ENCODE data around the gene PRAMEF1.

- no peak for TF ChIP-seq POLR2A (IDR thresholded peaks at IDR 0.05)
- no peak for TF ChIP-seq CTCF (IDR thresholded peaks at IDR 0.05)
- TF ChIP-seq POLR2AphosphoS5 (IDR thresholded peaks at IDR 0.05): no peak
Measured at GRCh38 chr1:12748778-12749355, 42.3 kb upstream of the PRAMEF1 start.

Measured in breast epithelium (tissue), 3 donors.